Colonic mucosa (tissue), 4 donors: ENCODE results near the gene ITK. TPM values are rescaled to one million over a fixed set of nuclear protein-coding genes. Genes with fewer than 3 reads are reported as not detected.

Experiments
- DNase-seq: peaks from one replicate; pipeline ENCODE4 v3.0.0-alpha.2; 2020
- H3K27ac ChIP-seq: fragments of 200-600 bp; one replicate; pipeline ENCODE4 v1.8.0; 2021
- H3K27me3 ChIP-seq: fragments of 200-600 bp; one replicate; pipeline ENCODE4 v1.8.0; 2021
- H3K36me3 ChIP-seq: fragments of 200-600 bp; one replicate; pipeline ENCODE4 v1.8.0; 2021
- H3K4me1 ChIP-seq: fragments of 200-600 bp; one replicate; pipeline ENCODE4 v1.8.0; 2021; ENCODE audit warnings: mild to moderate bottlenecking
- H3K4me3 ChIP-seq: fragments of 200-600 bp; one replicate; pipeline ENCODE4 v1.8.0; 2021
- H3K9ac ChIP-seq, 2 donors: one replicate each; pipeline ENCODE4 v1.7.0; 2013; ENCODE audit warnings: control low read depth in 2 of 2, low read depth in 2 of 2, low read length in 2 of 2
- H3K9me3 ChIP-seq: fragments of 200-600 bp; one replicate; pipeline ENCODE4 v1.8.0; 2021
- intact Hi-C: fragments of 100-400 bp; cut with DNase I; formaldehyde crosslinking; loops from one replicate; pipeline ENCODE4 v1.14.1; 2022
- total RNA-seq, 2 donors: library from RNA; stranded (reverse); fragmentation: NEBNext Ultra II Directional in 1 of 2; extraction: Animal tissue kit (Norgen Biotek cat#: 25700) in 1 of 2; gene quantifications; one replicate each; pipeline ENCODE4 v1.2.1, GENCODE V29; 2021
- TF ChIP-seq, protein P1 (sequence below): fragments of 200-600 bp; IDR thresholded peaks from one replicate; pipeline ENCODE4 v1.8.0; 2022; ENCODE audit warnings: antibody characterized with exemption, mild to moderate bottlenecking
- donor health status: healthy.
- donor health status: DM: no; HTN: no; CAD: no.
- donor health status: DM: no; HTN: no; CAD: no.

ITK gene
- total RNA-seq, 2 donors from 2014 or later, result 1.4 to 2.5 TPM

DNA sequence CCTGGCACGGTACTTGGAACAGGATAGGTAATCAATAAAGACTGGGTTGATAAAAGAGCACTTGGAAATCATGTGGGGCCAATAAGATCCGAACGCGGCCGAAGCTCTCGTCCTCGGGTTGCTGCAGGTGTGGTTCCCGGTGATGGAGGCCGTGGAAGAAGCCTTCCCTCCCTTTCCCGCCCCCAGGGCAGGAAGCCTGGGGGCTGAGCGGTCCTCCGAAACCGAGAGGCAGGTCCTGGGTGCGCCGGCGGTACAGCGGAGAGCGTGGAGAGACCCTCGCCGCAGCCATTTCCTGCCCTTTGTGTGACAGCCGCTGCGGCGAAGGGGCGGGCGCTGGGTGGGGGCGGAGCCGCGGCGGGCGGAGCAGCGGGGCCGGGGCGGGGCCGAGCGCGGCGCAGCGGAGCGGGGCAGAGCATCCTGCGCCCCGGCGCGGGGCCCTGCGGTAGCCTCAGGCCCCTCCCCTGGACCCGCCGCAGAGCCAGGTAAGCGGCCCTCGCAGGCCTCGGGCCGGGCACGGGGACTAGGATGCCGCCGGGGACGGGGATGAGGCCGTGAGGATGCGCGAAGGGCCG, 85.2 kb downstream of the ITK start, which contains the start of gene CYFIP2:
Gene CYFIP2 (plus strand): TSS at position 410 of the 572 bp plus-strand sequence. CDS start 19,239 bp downstream, outside the sequence.
- intact Hi-C loops, result no loop called here
- Histone ChIP-seq H3K4me1 (peaks cover 4% of the 10 kb centered on the region), H3K27me3 (no peaks in the 10 kb centered on the region), H3K27ac (peak within 1 kb of the TSS; percentile 62), H3K4me3 (peak within 1 kb of the TSS; percentile 71), H3K9me3 (no peaks in the 10 kb centered on the region), H3K36me3 (no peaks in the 10 kb centered on the region), H3K9ac (peak within 1 kb of the TSS; percentile 73 to 85)
- TF ChIP-seq, protein P1, sequence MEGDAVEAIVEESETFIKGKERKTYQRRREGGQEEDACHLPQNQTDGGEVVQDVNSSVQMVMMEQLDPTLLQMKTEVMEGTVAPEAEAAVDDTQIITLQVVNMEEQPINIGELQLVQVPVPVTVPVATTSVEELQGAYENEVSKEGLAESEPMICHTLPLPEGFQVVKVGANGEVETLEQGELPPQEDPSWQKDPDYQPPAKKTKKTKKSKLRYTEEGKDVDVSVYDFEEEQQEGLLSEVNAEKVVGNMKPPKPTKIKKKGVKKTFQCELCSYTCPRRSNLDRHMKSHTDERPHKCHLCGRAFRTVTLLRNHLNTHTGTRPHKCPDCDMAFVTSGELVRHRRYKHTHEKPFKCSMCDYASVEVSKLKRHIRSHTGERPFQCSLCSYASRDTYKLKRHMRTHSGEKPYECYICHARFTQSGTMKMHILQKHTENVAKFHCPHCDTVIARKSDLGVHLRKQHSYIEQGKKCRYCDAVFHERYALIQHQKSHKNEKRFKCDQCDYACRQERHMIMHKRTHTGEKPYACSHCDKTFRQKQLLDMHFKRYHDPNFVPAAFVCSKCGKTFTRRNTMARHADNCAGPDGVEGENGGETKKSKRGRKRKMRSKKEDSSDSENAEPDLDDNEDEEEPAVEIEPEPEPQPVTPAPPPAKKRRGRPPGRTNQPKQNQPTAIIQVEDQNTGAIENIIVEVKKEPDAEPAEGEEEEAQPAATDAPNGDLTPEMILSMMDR, result no peak
- DNase-seq, result peak; percentile 72

DNA sequence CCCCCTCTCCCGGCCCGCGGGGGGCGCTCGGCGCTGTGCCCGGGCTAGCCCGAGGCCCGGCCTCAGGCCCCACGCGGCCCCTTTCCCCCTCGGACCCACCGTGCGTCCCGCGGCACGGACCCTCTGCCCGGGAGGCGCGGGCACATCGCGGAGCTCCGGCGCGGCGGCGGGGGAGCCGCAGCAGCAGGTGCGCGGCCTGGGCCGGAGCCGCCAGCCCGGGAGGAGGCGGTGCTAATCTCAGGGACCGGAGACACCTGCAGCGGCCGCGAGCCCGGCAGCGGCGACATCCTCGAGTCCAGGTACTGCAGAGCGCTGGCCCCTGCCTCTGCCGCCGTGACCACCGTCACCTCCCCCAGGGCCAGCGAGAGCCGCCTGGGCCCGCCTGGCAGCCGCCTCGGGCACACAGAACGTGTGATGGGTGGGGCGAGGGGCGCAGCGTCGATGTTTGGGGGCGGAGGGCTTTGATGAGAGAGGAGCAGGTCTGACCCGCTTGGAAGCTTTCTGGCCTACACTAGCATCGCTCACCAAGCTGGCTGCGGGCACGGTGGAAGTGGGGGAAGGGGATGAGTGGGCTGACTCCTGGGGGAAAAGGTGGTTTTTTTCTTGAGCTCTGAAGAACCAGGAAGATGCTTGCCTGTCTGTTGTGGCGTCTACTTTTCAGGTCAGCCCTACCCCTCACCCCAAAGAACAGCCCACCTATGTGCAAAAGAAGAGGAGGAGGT, 85.8 kb downstream of the ITK start:
- Histone ChIP-seq H3K27me3 (no peaks in the 10 kb centered on the region), H3K27ac (peak overlapping the region; percentile 43), H3K4me1 (peaks cover 4% of the 10 kb centered on the region), H3K36me3 (no peaks in the 10 kb centered on the region), H3K9ac (peak overlapping the region; percentile 63 to 85), H3K4me3 (peak overlapping the region; percentile 71), H3K9me3 (no peaks in the 10 kb centered on the region)
- DNase-seq, result peak; percentile 48
- TF ChIP-seq, protein P1, result no peak
- intact Hi-C loops, result no loop called here

DNA sequence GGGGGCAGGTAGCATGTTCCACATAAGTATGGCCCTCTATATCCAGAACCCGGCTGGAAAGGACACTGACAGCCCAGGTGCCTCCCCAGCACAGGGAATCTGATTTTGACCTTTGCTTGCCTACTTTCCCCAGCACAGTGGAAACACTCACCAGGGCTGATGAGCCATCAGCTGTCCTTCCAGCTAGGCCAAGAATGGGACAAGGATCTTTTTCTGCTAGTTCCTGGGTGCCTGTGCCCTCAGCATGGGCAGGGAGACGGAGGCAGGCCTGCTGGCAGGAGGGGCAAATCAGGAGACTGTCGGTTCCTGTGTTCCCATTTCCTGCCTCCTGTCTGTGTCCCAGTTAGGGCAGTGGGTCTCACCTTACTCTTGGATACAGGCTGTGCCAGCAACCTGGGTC, 86.4 kb downstream of the ITK start:
- Histone ChIP-seq H3K4me1 (peaks cover 4% of the 10 kb centered on the region), H3K9ac (peak overlapping the region in 1 of 2 donors; percentile 63), H3K4me3 (peak overlapping the region; percentile 71), H3K36me3 (no peaks in the 10 kb centered on the region), H3K27ac (peak overlapping the region; percentile 43), H3K27me3 (no peaks in the 10 kb centered on the region), H3K9me3 (no peaks in the 10 kb centered on the region)
- DNase-seq, result no peak
- TF ChIP-seq, protein P1, result no peak
- intact Hi-C loops, result no loop called here

DNA sequence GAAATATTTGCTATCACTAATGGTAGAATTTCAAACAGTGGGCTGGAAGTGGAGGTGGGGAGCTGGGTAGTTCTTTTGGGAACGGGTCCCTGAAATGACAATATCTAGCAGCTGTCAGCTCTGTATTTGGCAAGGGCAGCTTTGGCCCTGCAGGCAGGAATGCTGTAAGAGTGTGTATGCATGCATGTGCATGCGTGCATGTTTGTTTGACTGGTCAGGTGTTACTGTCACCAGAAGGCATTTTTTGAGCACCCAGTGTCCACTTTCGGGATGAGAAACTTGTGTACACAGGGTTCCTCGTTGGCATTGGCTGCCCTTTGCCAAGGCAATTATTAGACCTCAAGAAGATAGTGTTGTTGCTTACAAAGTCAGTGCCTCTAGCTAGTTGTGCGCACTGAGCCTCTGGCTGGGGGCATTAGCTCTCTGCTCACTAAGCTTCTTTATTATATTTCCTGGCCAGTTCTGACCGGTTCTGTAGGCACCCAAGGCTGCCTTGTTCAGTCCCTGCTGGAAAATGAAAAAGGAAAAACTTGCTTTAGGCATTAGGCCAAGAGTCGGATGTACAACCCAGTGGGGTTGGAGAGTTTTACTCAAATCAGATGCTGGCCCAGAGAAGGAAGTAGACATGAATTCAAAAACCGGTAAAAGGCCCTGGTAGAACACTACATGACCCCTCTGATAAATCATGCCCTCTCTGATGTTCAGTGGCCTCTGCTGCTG, 87.3 kb downstream of the ITK start:
- H3K9ac ChIP-seq, result peak overlapping the region in 1 of 2 donors; percentile 19
- DNase-seq, result no peak
- H3K4me1 ChIP-seq, result peaks cover 4% of the 10 kb centered on the region
- intact Hi-C loops, result no loop called here
- no peak overlapping the region for H3K27ac ChIP-seq
- H3K4me3 ChIP-seq, result no peak overlapping the region
- no peaks in the 10 kb centered on the region for H3K9me3 ChIP-seq
- no peaks in the 10 kb centered on the region for H3K27me3 ChIP-seq
- TF ChIP-seq, protein P1, result no peak
- no peaks in the 10 kb centered on the region for H3K36me3 ChIP-seq

DNA sequence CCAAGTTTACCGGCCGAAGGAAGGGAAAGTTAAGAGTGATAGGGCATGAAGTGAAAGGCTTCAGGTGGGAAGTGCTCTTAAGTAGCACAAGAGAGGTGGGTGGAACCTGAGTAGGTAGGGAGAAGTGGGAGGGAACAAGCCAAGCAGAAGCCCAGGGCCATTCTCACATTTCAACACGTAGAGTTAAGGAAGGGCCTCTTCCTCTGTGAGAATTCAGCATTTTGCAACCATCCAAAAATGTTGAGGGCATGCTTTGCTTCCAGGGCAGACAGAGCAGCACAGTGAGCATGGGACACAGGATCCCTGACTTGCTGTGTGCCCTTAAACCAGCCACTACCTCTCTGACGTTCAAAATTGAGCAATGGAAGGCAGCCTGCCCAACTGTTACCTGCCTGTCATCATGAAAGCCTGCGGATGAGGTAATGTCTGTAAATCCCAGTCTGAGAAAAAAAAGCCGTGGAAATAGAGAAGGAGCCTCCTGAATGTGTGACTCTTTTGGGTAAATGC, 88.6 kb downstream of the ITK start:
- Histone ChIP-seq H3K27me3 (no peaks in the 10 kb centered on the region), H3K9me3 (no peaks in the 10 kb centered on the region), H3K27ac (no peak overlapping the region), H3K36me3 (no peaks in the 10 kb centered on the region), H3K9ac (no peak overlapping the region), H3K4me1 (peaks cover 4% of the 10 kb centered on the region), H3K4me3 (no peak overlapping the region)
- no peak for DNase-seq
- TF ChIP-seq, protein P1, result no peak
- intact Hi-C loops, result no loop called here
